Esophagus squamous epithelium (tissue), 5 donors: Measurements from ENCODE around the gene STK40. TPM values are rescaled to one million over a fixed set of nuclear protein-coding genes. Genes with fewer than 3 reads are reported as not detected.

Source experiments
- DNase-seq: peaks from one replicate; lab custom pipeline; 2025; lab: John Stamatoyannopoulos, UW
- H3K27ac ChIP-seq, 4 donors: fragments of 200-600 bp; sonication (generic); one replicate each; pipeline ENCODE4 v1.5.1; 2016 to 2019; ENCODE audit warnings: mild to moderate bottlenecking in 1 of 4
- H3K27me3 ChIP-seq, 4 donors: fragments of 200-600 bp; sonication (generic); 1 replicate in 3 of 4; 2 replicates in 1 of 4; pipeline versions ENCODE4 v1.5.1 to v1.6.0; 2017 to 2021; ENCODE audit warnings: antibody characterized with exemption in 1 of 4
- H3K36me3 ChIP-seq, 3 donors: fragments of 200-600 bp; sonication (generic); one replicate each; pipeline ENCODE4 v1.5.1; 2016 to 2019
- H3K4me1 ChIP-seq, 3 donors: fragments of 200-600 bp; sonication (generic); one replicate each; pipeline ENCODE4 v1.5.1; 2017 to 2019
- H3K4me3 ChIP-seq, 4 donors: fragments of 200-600 bp; sonication (generic); 1 replicate in 3 of 4; 2 replicates in 1 of 4; pipeline ENCODE4 v1.5.1; 2016 to 2019; ENCODE audit warnings: mild to moderate bottlenecking in 2 of 4, moderate library complexity in 1 of 4
- H3K9me3 ChIP-seq, 3 donors: fragments of 200-600 bp; sonication (generic); one replicate each; pipeline ENCODE4 v1.5.1; 2016 to 2019
- POLR2A ChIP-seq, 4 donors: fragments of 450-650 bp; IDR thresholded peaks; one replicate each; pipeline ENCODE4 v1.6.1; 2017; ENCODE audit warnings: antibody characterized with exemption in 4 of 4, mild to moderate bottlenecking in 4 of 4, moderate library complexity in 3 of 4
- WGBS, 2 donors: methylation state at CpG; one replicate each; pipeline ENCODE4 v1.1.5; 2018; 5-methylcytosine and 5-hydroxymethylcytosine counted together
- intact Hi-C: fragments of 100-400 bp; cut with DNase I; formaldehyde crosslinking; loops from one replicate; pipeline ENCODE4 v1.15.0; 2022
- total RNA-seq, 4 donors: library from RNA; depleted of rRNA; stranded (reverse); fragments of >200 nt; gene quantifications; one replicate each; pipeline ENCODE4 v1.1.0, GENCODE V29; 2016
- TF ChIP-seq, protein P1 (sequence below), 6 experiments: fragments of 450-650 bp in 4 of 6; fragments of 200-600 bp in 2 of 6; sonication (generic) in 2 of 6; IDR thresholded peaks; one replicate each; pipeline ENCODE4 v1.5.1; 2016 to 2019; ENCODE audit warnings: antibody characterized with exemption in 6 of 6, mild to moderate bottlenecking in 4 of 6, moderate library complexity in 4 of 6
- donor health status: DM: yes; HTN: yes; CAD: no.

Gene STK40
- total RNA-seq, 4 donors from 2014 or later, result 34.5 to 59.7 (median 42.3) TPM

DNA sequence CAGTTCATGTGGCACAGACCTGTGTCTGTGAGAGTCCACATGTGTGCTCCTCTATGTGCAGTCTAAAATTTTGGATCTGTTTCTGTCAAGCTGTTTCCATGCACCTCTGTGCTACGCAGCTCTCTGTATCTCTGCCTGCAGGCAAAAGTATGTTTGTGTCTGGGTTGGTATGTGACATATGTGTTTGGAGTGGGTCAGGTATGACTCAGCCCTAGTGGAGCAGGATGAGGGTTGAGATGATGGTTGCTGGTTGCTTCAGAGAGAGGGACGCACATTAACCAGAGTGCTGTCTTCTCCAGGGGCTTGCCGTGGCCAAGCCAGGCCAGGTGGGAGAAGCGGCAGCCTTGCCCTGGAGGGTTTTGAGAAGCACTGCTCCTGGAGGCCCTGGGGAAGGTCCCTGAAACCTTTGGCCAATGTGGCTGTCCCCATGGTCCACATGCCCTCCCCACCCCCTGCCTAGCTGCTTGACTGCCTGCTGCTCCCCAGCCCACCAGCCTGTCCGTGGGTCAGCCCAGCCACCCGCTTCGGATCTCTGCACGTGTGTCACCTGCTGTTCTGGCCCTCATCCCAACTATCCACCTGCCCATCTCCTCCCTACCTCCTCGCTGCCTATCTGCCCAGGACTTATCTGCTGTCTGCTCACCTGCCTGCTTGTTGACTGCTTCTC is 58.2 kb downstream of the STK40 start:
- Histone ChIP-seq H3K4me1 (peaks cover 10 to 34% (median 13%) of the 10 kb centered on the region in 3 donors), H3K9me3 (no peaks in the 10 kb centered on the region), H3K36me3 (no peaks in the 10 kb centered on the region), H3K27me3 (peaks cover 0 to 7% (median 0%) of the 10 kb centered on the region in 4 donors), H3K27ac (no peak overlapping the region), H3K4me3 (no peak overlapping the region)
- intact Hi-C loops, result no loop called here
- TF ChIP-seq POLR2A (IDR thresholded peaks at IDR 0.05), result no peak
- TF ChIP-seq, protein P1, sequence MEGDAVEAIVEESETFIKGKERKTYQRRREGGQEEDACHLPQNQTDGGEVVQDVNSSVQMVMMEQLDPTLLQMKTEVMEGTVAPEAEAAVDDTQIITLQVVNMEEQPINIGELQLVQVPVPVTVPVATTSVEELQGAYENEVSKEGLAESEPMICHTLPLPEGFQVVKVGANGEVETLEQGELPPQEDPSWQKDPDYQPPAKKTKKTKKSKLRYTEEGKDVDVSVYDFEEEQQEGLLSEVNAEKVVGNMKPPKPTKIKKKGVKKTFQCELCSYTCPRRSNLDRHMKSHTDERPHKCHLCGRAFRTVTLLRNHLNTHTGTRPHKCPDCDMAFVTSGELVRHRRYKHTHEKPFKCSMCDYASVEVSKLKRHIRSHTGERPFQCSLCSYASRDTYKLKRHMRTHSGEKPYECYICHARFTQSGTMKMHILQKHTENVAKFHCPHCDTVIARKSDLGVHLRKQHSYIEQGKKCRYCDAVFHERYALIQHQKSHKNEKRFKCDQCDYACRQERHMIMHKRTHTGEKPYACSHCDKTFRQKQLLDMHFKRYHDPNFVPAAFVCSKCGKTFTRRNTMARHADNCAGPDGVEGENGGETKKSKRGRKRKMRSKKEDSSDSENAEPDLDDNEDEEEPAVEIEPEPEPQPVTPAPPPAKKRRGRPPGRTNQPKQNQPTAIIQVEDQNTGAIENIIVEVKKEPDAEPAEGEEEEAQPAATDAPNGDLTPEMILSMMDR (IDR thresholded peaks at IDR 0.05), result no peak
- DNase-seq, result no peak
- WGBS, 2 donors, result 72 to 82% methylated on average over 7 to 9 of the region's 9 CpGs

DNA sequence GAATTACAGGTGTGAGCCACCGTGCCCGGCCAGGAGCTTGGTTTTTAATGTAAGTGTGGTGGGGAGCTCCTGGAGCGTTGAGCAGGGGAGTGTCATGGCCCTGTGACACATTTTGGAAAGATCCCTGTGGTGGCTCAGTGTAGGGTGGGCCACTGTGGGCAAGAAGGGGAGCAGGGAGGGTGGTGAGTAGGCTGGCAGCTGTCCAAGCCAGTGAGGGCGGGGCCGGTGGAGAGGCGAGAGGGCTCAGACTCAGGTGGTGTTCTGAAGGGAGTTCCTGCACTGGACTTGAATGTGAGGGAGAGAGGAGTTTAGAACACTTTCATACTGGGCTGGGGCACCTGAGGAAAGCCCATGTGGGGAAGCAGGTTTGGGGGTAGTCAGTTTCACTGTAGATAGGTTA is 59.2 kb downstream of the STK40 start:
- WGBS, 2 donors, result 69 to 100% methylated on average over 1 to 6 of the region's 6 CpGs
- no peak overlapping the region for H3K27ac ChIP-seq
- H3K27me3 ChIP-seq, result peaks cover 0 to 7% (median 0%) of the 10 kb centered on the region in 4 donors
- H3K36me3 ChIP-seq, result no peaks in the 10 kb centered on the region
- H3K9me3 ChIP-seq, result no peaks in the 10 kb centered on the region
- no peak overlapping the region for H3K4me3 ChIP-seq
- DNase-seq, result no peak
- intact Hi-C loops, result no loop called here
- TF ChIP-seq, protein P1 (IDR thresholded peaks at IDR 0.05), result no peak
- TF ChIP-seq POLR2A (IDR thresholded peaks at IDR 0.05), result no peak
- H3K4me1 ChIP-seq, result peaks cover 16 to 44% (median 19%) of the 10 kb centered on the region in 3 donors

DNA sequence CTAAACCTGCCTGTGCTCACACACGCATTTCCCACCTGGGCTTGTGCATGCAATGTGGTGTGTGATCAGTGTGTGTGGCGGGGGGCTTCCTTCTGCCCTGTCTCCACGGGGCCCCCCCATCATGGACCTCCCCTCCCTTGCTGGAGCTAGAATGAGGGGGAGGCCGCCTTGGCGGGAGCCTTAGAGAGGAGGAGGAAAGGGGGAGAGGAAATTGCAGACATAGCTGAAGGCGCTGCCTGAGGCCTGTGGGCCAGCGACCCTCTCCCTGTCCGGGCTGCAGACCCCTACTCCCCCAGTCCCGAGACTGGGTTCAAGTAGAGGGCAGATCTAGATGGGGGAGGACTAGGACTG is 61.4 kb downstream of the STK40 start:
- intact Hi-C loops, result no loop called here
- Histone ChIP-seq H3K9me3 (no peaks in the 10 kb centered on the region), H3K27me3 (peaks cover 0 to 7% (median 0%) of the 10 kb centered on the region in 4 donors), H3K4me3 (peak overlapping the region in 3 of 4 donors; percentile 45 to 85 (median 76)), H3K27ac (peak overlapping the region; percentile 77 to 93 (median 84)), H3K4me1 (peaks cover 20 to 52% (median 26%) of the 10 kb centered on the region in 3 donors), H3K36me3 (no peaks in the 10 kb centered on the region)
- WGBS, 2 donors, result 22 to 33% methylated on average over 1 to 4 of the region's 9 CpGs
- no peak for DNase-seq
- TF ChIP-seq POLR2A (IDR thresholded peaks at IDR 0.05), result no peak
- TF ChIP-seq, protein P1 (IDR thresholded peaks at IDR 0.05), result no peak

DNA sequence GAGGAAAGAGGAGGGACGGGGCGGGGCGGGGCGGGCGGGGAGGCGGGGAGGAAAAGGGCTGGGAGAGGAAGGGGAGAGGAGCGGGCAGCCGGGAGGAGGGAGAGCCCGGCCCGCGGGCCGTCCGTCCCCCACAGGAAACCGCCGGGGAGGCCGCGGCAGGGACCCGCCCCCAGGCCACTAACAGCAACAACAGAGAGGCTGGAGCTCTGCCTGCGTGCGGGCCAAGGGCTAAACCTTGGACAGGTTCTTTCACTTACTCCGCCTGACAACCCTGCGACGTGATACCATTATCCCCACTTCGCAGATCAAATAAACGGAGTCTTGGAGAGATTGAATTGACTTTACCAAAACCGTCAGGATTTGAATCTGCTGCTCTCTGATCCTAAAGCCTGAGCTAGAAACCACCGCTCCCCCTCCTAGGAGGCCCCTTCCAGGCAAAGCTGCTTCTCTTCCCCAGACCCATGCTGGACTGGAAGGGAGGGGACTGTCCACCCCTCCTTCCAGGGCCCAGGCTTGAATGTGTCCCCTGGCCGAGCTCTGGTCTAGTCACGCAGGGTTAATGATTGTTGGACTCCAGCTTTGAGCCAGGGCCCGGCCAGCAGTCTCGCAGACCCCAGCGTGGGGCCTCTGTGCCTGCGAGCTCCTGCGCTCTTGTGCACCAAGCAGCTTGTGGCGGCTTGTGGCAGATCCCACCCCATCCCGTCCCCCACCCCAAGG is 61.9 kb downstream of the STK40 start, which contains the start of gene EVA1B:
Gene EVA1B, minus strand, starts transcription at position 10 of the 717 bp plus-strand sequence. CDS start 608 bp downstream, outside the sequence.
- H3K4me3 ChIP-seq, result peak within 1 kb of the TSS; percentile 45 to 85 (median 63)
- peak within 1 kb of the TSS; percentile 77 to 93 (median 84) for H3K27ac ChIP-seq
- peaks cover 0 to 7% (median 0%) of the 10 kb centered on the region in 4 donors for H3K27me3 ChIP-seq
- H3K9me3 ChIP-seq, result no peaks in the 10 kb centered on the region
- TF ChIP-seq POLR2A (IDR thresholded peaks at IDR 0.05), result peak in 1 of 4 donors; percentile 25
- TF ChIP-seq, protein P1 (IDR thresholded peaks at IDR 0.05), result no peak
- no peak for DNase-seq
- peaks cover 17 to 47% (median 26%) of the 10 kb centered on the region in 3 donors for H3K4me1 ChIP-seq
- intact Hi-C loops, result no loop called here
- WGBS, 2 donors, result 0% methylated on average over 3 of the region's 36 CpGs; no CpG with 5 or more reads in 1 of the 2 donors
- H3K36me3 ChIP-seq, result no peaks in the 10 kb centered on the region
